ENCODE data around the gene PCDH15. TPM values are rescaled to one million over a fixed set of nuclear protein-coding genes. Genes with fewer than 3 reads are reported as not detected.
"Not testable (repeated sequence)": the region's sequence is repeated elsewhere in the genome, so short reads cannot be mapped to it uniquely, and the experiment has no call there.

PCDH15 gene
- polyA plus RNA-seq, 1 experiment = not detected

DNA sequence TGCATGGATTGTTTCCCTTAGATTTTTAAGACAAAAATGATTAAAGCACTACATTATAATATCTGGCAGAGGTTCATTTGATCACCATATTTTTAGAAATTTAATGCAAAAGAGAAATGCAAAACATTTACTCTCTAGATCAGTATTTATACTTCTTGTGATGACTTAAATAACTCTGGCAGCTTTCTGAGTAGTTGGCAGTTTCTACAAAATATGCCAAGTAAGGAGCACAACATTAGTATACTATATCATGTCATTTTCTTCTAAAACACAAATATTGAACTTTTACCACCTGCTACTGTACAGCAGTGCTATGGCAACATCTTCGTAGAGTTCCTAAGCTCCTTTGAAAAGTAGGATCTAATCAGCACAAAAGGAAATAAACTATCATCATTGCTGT, 275.2 kb downstream of the PCDH15 start:
- TF ChIP-seq CTCF (IDR thresholded peaks at IDR 0.05; ENCODE audit: low read depth, low read length) = no peak
- CTCF ChIA-PET = no interaction called here
- Histone ChIP-seq H3K9me3 (ENCODE audit: control insufficient read depth, insufficient read depth, low read length) (no peaks in the 10 kb centered on the region), H3K27me3 (ENCODE audit: control insufficient read depth, insufficient read depth, low read length) (no peaks in the 10 kb centered on the region), H3K27ac (ENCODE audit: low read depth, low read length) (no peak overlapping the region), H3K4me3 (ENCODE audit: low read depth, low read length) (no peak overlapping the region)
- DNase-seq (ENCODE audit: low read depth, low spot score) = no peak
- POLR2A ChIA-PET = no interaction called here

DNA sequence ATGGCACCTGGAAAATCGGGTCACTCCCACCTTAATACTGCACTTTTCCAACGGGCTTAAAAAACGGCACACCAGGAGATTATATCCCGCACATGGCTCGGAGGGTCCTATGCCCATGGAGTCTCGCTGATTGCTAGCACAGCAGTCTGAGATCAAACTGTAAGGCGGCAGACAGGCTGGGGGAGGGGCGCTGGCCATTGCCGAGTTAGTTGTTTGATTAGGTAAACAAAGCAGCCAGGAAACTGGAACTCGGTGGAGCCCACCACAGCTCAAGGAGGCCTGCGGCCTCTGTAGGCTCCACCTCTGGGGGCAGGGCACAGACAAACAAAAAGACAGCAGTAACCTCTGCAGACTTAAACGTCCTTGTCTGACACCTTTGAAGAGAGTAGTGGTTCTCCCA, 285.8 kb downstream of the PCDH15 start:
- H3K27me3 ChIP-seq (ENCODE audit: control insufficient read depth, insufficient read depth, low read length); POLR2A ChIA-PET; H3K4me3 ChIP-seq (ENCODE audit: low read depth, low read length); H3K27ac ChIP-seq (ENCODE audit: low read depth, low read length); H3K9me3 ChIP-seq (ENCODE audit: control insufficient read depth, insufficient read depth, low read length); CTCF ChIA-PET; DNase-seq (ENCODE audit: low read depth, low spot score): not testable (repeated sequence)

DNA sequence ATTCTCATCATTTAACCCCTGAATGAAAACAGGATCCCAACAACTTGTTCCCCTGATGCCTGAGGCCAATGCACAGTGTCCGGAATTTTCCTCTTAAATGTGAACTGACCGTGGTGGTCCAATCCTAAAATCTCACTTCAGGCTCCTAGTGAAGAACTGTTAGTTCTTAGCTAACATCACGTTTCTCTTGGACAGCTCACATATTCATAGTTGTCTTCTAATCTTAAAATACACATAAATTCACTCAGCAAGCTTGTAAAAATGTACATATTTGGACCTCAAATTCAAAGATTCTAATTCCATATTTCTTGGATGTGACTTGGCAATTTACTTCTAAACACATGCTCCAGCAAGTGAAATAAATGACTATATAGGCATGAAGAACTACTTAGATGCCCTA, 297.2 kb downstream of the PCDH15 start:
- no peak for TF ChIP-seq CTCF (IDR thresholded peaks at IDR 0.05; ENCODE audit: low read depth, low read length)
- Histone ChIP-seq H3K27ac (ENCODE audit: low read depth, low read length) (no peak overlapping the region), H3K9me3 (ENCODE audit: control insufficient read depth, insufficient read depth, low read length) (no peaks in the 10 kb centered on the region), H3K27me3 (ENCODE audit: control insufficient read depth, insufficient read depth, low read length) (no peaks in the 10 kb centered on the region), H3K4me3 (ENCODE audit: low read depth, low read length) (no peak overlapping the region)
- DNase-seq (ENCODE audit: low read depth, low spot score) = no peak
- POLR2A ChIA-PET = no interaction called here
- CTCF ChIA-PET = no interaction called here

- Histone ChIP-seq H3K9me3 (ENCODE audit: control insufficient read depth, insufficient read depth, low read length) (no peaks in the 10 kb centered on the region), H3K27ac (ENCODE audit: low read depth, low read length) (no peak overlapping the region), H3K4me3 (ENCODE audit: low read depth, low read length) (no peak overlapping the region), H3K27me3 (ENCODE audit: control insufficient read depth, insufficient read depth, low read length) (no peaks in the 10 kb centered on the region)
- ChIA-PET POLR2A (no interaction called here), CTCF (no interaction called here)
- no peak for DNase-seq (ENCODE audit: low read depth, low spot score)
- TF ChIP-seq CTCF (IDR thresholded peaks at IDR 0.05; ENCODE audit: low read depth, low read length) = no peak
Observed at GRCh38 chr10:54501929-54502328, 299.1 kb downstream of the PCDH15 start.

DNA sequence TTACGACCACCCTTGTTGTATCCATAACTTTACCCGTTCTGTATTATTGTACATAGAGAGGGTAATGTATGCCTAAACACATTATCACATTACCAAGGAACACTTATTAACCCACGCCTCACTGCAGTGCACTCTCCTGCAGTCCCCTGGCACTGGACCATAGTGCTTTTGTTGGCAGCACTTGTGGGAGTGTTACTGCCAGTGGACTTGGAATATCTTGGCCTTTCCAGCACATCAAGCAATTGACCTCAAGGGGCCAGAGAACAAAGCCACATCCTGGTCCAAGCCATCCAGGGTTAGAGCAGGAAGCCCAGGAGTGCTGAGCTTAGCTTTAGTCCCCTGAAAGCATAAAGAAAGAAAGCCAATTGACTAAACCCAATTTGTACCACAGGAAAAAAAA, 304.2 kb downstream of the PCDH15 start:
- no peak overlapping the region for H3K4me3 ChIP-seq (ENCODE audit: low read depth, low read length)
- POLR2A ChIA-PET = no interaction called here
- H3K27me3 ChIP-seq (ENCODE audit: control insufficient read depth, insufficient read depth, low read length) = no peaks in the 10 kb centered on the region
- CTCF ChIA-PET = no interaction called here
- no peak overlapping the region for H3K27ac ChIP-seq (ENCODE audit: low read depth, low read length)
- TF ChIP-seq CTCF (IDR thresholded peaks at IDR 0.05; ENCODE audit: low read depth, low read length) = no peak
- DNase-seq (ENCODE audit: low read depth, low spot score) = no peak
- H3K9me3 ChIP-seq (ENCODE audit: control insufficient read depth, insufficient read depth, low read length) = no peaks in the 10 kb centered on the region

DNA sequence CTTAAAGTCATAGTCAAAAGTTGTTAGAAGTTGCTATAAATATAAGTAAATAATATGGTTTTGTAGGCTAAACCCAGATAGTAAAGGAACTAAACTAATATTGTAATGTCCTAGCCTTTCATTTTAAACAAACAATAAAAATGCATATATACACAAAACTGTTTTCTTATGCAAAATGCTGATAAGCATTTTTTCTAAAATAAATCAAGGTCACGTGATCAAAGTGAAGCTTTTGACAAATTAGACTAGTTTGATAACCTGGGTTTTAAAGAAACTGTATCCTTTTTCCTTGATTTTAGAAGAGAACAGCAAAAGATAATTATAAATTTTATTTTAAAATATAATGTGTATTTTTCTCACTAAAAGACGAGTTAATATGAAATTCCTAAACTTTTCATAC, 313.3 kb downstream of the PCDH15 start:
- CTCF ChIA-PET = no interaction called here
- TF ChIP-seq CTCF (IDR thresholded peaks at IDR 0.05; ENCODE audit: low read depth, low read length) = no peak
- Histone ChIP-seq H3K27ac (ENCODE audit: low read depth, low read length) (no peak overlapping the region), H3K4me3 (ENCODE audit: low read depth, low read length) (no peak overlapping the region), H3K9me3 (ENCODE audit: control insufficient read depth, insufficient read depth, low read length) (no peaks in the 10 kb centered on the region), H3K27me3 (ENCODE audit: control insufficient read depth, insufficient read depth, low read length) (no peaks in the 10 kb centered on the region)
- POLR2A ChIA-PET = no interaction called here
- no peak for DNase-seq (ENCODE audit: low read depth, low spot score)

Data from AG04450 (cell line).